GM19468 (cell line): ENCODE data around the gene PLXNB1.
A peak's percentile ranks its signal among the peaks of the same experiment; 100 is the strongest.
"Not testable (repeated sequence)": the region's sequence is repeated elsewhere in the genome, so short reads cannot be mapped to it uniquely, and the experiment has no call there.

Experiments used
- ATAC-seq: cut with Tn5 transposase; IDR thresholded peaks from one replicate; pipeline ENCODE4 v1.9.1; 2021; ENCODE audit warnings: mild to moderate bottlenecking, moderate library complexity, moderate number of reproducible peaks; ENCODE audit not compliant: unreplicated experiment; ENCODE audit errors: extremely low read depth

The PLXNB1 gene, protein sequence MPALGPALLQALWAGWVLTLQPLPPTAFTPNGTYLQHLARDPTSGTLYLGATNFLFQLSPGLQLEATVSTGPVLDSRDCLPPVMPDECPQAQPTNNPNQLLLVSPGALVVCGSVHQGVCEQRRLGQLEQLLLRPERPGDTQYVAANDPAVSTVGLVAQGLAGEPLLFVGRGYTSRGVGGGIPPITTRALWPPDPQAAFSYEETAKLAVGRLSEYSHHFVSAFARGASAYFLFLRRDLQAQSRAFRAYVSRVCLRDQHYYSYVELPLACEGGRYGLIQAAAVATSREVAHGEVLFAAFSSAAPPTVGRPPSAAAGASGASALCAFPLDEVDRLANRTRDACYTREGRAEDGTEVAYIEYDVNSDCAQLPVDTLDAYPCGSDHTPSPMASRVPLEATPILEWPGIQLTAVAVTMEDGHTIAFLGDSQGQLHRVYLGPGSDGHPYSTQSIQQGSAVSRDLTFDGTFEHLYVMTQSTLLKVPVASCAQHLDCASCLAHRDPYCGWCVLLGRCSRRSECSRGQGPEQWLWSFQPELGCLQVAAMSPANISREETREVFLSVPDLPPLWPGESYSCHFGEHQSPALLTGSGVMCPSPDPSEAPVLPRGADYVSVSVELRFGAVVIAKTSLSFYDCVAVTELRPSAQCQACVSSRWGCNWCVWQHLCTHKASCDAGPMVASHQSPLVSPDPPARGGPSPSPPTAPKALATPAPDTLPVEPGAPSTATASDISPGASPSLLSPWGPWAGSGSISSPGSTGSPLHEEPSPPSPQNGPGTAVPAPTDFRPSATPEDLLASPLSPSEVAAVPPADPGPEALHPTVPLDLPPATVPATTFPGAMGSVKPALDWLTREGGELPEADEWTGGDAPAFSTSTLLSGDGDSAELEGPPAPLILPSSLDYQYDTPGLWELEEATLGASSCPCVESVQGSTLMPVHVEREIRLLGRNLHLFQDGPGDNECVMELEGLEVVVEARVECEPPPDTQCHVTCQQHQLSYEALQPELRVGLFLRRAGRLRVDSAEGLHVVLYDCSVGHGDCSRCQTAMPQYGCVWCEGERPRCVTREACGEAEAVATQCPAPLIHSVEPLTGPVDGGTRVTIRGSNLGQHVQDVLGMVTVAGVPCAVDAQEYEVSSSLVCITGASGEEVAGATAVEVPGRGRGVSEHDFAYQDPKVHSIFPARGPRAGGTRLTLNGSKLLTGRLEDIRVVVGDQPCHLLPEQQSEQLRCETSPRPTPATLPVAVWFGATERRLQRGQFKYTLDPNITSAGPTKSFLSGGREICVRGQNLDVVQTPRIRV (N-terminal part only)

GRCh38 chr3:48429960-48430707, at the start of gene PLXNB1:
Gene PLXNB1 (minus strand): TSS chr3:48430086. CDS start chr3:48424611, 5,475 bp downstream.
- ATAC-seq = no peak

GRCh38 chr3:48478626-48479555, 49.0 kb upstream of the PLXNB1 start:
- no peak for ATAC-seq

GRCh38 chr3:48477959-48478520, 48.2 kb upstream of the PLXNB1 start:
- ATAC-seq = no peak

DNA sequence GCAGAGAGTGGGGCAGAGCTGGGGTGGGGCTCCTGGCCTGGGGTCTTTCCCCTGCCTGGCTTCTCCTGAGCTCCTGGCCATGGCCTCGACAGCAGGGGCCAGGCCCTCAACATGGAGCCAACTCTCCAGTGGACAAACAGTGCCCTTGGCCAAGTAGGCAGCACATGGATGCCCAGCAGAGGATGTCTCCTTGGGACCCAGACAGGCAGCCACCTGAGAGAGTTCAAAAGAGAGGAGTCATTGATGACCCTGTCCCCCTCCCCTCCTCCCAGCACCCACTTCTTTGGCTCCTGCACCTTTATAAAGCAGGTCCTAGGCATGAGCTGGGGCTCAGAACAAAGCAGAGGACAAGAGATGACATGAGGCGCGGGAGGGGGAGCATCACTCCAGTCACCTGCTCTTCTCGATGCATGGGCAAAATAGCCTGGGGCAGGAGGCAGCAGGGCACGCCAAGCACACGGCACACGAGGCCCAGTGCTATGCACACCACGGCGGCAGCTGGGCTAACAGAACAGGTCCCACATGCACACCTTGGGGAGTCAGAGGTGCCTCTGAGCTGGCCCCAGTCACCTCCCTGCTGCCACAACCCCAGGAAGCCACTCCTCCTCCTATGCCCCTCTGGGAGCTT, 46.7 kb upstream of the PLXNB1 start:
- no peak for ATAC-seq

DNA sequence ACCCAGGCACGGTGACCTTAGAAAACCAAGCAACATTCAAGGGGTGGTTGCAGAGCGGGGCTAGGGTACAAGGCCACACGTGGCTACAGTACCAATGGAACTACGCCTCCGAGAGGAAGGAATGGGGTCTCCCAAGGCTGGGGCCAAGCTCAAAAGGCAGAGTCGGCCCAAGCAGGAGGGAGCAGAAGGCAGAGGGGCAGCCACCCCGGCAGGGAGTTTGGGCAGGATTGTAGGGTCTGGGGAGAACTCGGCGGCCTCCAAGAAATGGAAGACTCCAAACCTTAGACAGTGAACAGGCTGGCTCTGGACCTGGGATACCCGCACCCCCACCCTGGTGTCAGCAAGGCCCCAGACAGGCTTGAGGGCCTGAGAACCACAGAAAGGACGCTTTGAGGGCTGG, 45.3 kb upstream of the PLXNB1 start:
- no peak for ATAC-seq

- no peak for ATAC-seq
These were observed 44.7 kb upstream of the PLXNB1 start for GRCh38 chr3:48474619-48475018.

GRCh38 chr3:48474031-48474430, 44.1 kb upstream of the PLXNB1 start:
- not testable (repeated sequence) for ATAC-seq

GRCh38 chr3:48473617-48473952, 43.7 kb upstream of the PLXNB1 start:
- ATAC-seq = no peak

GRCh38 chr3:48472923-48473616, 43.2 kb upstream of the PLXNB1 start:
- peak; percentile 79 for ATAC-seq

DNA sequence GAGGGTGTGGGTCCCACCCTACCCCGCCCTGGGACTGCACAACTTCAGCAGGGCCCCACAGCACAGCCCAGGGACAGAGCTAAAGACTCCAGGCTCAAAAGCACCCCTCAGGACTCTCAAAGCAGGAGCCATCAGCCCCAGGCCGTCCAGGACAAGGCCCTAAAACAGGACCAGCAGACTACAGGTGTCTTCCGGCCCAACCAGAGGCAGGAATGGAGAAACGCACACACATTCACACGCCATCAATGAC, 42.7 kb upstream of the PLXNB1 start:
- ATAC-seq = no peak

- ATAC-seq = no peak
These were observed 40.4 kb upstream of the PLXNB1 start for GRCh38 chr3:48470286-48470685.

GRCh38 chr3:48469046-48469915, 39.4 kb upstream of the PLXNB1 start:
- ATAC-seq = no peak

GRCh38 chr3:48468329-48468731, 38.4 kb upstream of the PLXNB1 start:
- no peak for ATAC-seq

GRCh38 chr3:48467473-48468267, 37.8 kb upstream of the PLXNB1 start:
- ATAC-seq = no peak

- no peak for ATAC-seq
These were observed 37.2 kb upstream of the PLXNB1 start for GRCh38 chr3:48467110-48467454.
